ENCODE data around the gene KBTBD6. TPM values are rescaled to one million over a fixed set of nuclear protein-coding genes. Genes with fewer than 3 reads are reported as not detected.
A peak's percentile ranks its signal among the peaks of the same experiment; 100 is the strongest.
"Not testable (repeated sequence)": the region's sequence is repeated elsewhere in the genome, so short reads cannot be mapped to it uniquely, and the experiment has no call there.

KBTBD6 gene
- total RNA-seq, 1 experiment from 2014 or later: 5.1 TPM

DNA sequence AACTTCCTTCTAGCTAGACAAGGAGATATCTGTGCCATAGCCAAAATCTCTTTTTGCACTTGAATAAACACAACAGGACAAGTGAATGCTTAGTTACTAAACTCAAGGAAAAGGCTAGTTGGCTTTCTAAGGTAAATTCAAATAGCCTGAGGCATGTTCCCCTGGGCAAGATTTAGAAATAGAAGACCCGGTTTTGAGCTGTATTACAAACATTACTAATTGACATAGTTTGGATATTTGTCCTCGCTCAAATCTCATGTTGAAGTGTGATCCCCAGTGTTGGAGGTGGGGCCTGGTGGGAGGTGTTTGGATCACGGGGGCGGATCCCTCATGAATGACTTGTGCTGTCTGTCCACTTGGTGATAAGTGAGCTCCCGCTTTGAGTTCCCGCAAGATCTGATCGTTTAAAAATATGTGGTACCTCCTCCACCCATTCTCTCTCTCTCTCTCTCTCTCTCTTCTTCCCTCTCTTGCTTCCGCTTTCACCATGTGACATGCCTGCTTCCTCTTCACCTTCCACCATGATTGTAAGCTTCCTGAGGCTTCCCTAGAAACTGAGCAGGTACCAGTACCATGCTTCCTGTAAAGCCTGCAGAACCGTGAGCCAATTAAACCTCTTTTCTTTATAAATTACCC, 3.9 kb upstream of the KBTBD6 start:
- H3K79me2 ChIP-seq (ENCODE audit: low read length): peaks cover 18% of the 10 kb centered on the region
- peaks cover 44% of the 10 kb centered on the region for H3K4me1 ChIP-seq (ENCODE audit: insufficient read depth, low read length)
- ATAC-seq (no peak), DNase-seq (peak; percentile 13)
- ChIA-PET POLR2A (ENCODE audit: unreplicated experiment) (interaction anchor here (0.5 kb wide), 1 partner anchor 55 kb away, joined by 24 read pairs; no protein-coding TSS in a partner anchor), CTCF (interaction anchor here (1.5 kb wide), 1 partner anchor 82 kb away, joined by 5 read pairs; no protein-coding TSS in a partner anchor)
- no peak for TF ChIP-seq EZH2 (IDR thresholded peaks at IDR 0.05; ENCODE audit: low read length, unreplicated experiment)
- no peak for TF ChIP-seq EZH2phosphoT487 (IDR thresholded peaks at IDR 0.05; ENCODE audit: borderline replicate concordance, low read length)
- TF ChIP-seq, protein P1, sequence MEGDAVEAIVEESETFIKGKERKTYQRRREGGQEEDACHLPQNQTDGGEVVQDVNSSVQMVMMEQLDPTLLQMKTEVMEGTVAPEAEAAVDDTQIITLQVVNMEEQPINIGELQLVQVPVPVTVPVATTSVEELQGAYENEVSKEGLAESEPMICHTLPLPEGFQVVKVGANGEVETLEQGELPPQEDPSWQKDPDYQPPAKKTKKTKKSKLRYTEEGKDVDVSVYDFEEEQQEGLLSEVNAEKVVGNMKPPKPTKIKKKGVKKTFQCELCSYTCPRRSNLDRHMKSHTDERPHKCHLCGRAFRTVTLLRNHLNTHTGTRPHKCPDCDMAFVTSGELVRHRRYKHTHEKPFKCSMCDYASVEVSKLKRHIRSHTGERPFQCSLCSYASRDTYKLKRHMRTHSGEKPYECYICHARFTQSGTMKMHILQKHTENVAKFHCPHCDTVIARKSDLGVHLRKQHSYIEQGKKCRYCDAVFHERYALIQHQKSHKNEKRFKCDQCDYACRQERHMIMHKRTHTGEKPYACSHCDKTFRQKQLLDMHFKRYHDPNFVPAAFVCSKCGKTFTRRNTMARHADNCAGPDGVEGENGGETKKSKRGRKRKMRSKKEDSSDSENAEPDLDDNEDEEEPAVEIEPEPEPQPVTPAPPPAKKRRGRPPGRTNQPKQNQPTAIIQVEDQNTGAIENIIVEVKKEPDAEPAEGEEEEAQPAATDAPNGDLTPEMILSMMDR (conservative IDR thresholded peaks at IDR 0.05; ENCODE audit: low read depth, low read length): no peak
- no peaks in the 10 kb centered on the region for H3K9me2 ChIP-seq (replicated peaks; ENCODE audit: low read length)
- H3K9me3 ChIP-seq (ENCODE audit: low read length): no peaks in the 10 kb centered on the region
- H3K27me3 ChIP-seq (ENCODE audit: low read length): no peaks in the 10 kb centered on the region
- H3F3A ChIP-seq (ENCODE audit: low read length, unreplicated experiment): peaks cover 5% of the 10 kb centered on the region
- H3K9ac ChIP-seq (ENCODE audit: low read length): peak overlapping the region; percentile 69
- BruUV-seq (replicated peaks): no TSS peak
- H3K36me3 ChIP-seq (ENCODE audit: low read depth, low read length): no peaks in the 10 kb centered on the region
- H3K4me3 ChIP-seq (ENCODE audit: low read length): no peak overlapping the region
- peak overlapping the region; percentile 99 for H3K27ac ChIP-seq (ENCODE audit: low read length)
- intact Hi-C loops (cut with micrococcal nuclease): loop anchor here (5.0 to 10.0 kb wide), 2 partner anchors 74 to 178 kb away; partner anchors contain the start of genes NAA16 and WBP4
- no peaks in the 10 kb centered on the region for H4K20me1 ChIP-seq (ENCODE audit: low read length)
- H2AFZ ChIP-seq (ENCODE audit: low read length): no peak overlapping the region
- H3K4me2 ChIP-seq (ENCODE audit: low read length): peak overlapping the region; percentile 80

DNA sequence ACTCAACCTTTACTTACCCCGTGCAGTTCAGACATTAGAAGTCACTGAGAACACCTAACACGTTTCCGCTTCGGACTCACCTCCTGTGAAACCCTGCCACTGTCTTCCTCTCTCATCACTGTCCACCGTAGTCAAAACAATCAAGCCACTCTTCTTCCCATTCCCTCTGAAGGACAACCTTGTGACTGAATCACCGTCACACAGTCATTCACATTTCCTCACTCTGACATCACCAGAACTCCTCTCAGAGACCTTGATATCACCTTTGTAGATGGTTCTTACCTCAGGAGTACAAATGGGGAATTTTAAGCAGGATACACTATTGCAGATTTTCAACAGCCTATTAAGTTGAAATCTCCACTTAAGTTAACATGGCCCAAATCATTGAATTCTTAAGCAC, 1.3 kb upstream of the KBTBD6 start:
- BruUV-seq (replicated peaks): no TSS peak
- POLR2A ChIA-PET (ENCODE audit: unreplicated experiment): no interaction called here

GRCh38 chr13:41131660-41132511, 716 bp downstream of the KBTBD6 start:
- DNase-seq; H3K9me2 ChIP-seq (replicated peaks; ENCODE audit: low read length); H3K9me3 ChIP-seq (ENCODE audit: low read length); H3K36me3 ChIP-seq (ENCODE audit: low read depth, low read length); POLR2A ChIA-PET (ENCODE audit: unreplicated experiment); H3K27me3 ChIP-seq (ENCODE audit: low read length); H3F3A ChIP-seq (ENCODE audit: low read length, unreplicated experiment); H4K20me1 ChIP-seq (ENCODE audit: low read length): not testable (repeated sequence)
- Histone ChIP-seq H3K4me3 (ENCODE audit: low read length) (peak overlapping the region; percentile 85), H3K4me1 (ENCODE audit: insufficient read depth, low read length) (peaks cover 33% of the 10 kb centered on the region), H3K79me2 (ENCODE audit: low read length) (peaks cover 63% of the 10 kb centered on the region), H3K27ac (ENCODE audit: low read length) (peak overlapping the region; percentile 37), H2AFZ (ENCODE audit: low read length) (peak overlapping the region; percentile 84), H3K4me2 (ENCODE audit: low read length) (peak overlapping the region; percentile 87), H3K9ac (ENCODE audit: low read length) (peak overlapping the region; percentile 66)
- TSS peak; percentile 63 for BruUV-seq (replicated peaks)
- intact Hi-C loops (cut with micrococcal nuclease): loop anchor here (1.0 to 10.0 kb wide), 3 partner anchors 57 to 183 kb away; partner anchors contain the start of genes KBTBD7 and NAA16
- CTCF ChIA-PET: interaction anchor here (0.6 kb wide), 1 partner anchor 114 kb away, joined by 3 read pairs; no protein-coding TSS in a partner anchor
- peak; percentile 23 for ATAC-seq

More for the DNA sequence above, 1.3 kb upstream of the KBTBD6 start:
- Histone ChIP-seq H2AFZ (ENCODE audit: low read length) (no peak overlapping the region), H3K9ac (ENCODE audit: low read length) (no peak overlapping the region), H3K4me2 (ENCODE audit: low read length) (peak overlapping the region; percentile 92; the same call in 1 of the 2 replicates), H3K27ac (ENCODE audit: low read length) (no peak overlapping the region), H3K9me2 (replicated peaks; ENCODE audit: low read length) (no peaks in the 10 kb centered on the region), H3K36me3 (ENCODE audit: low read depth, low read length) (no peaks in the 10 kb centered on the region), H4K20me1 (ENCODE audit: low read length) (no peaks in the 10 kb centered on the region), H3K9me3 (ENCODE audit: low read length) (no peaks in the 10 kb centered on the region), H3K4me1 (ENCODE audit: insufficient read depth, low read length) (peaks cover 51% of the 10 kb centered on the region), H3F3A (ENCODE audit: low read length, unreplicated experiment) (peaks cover 5% of the 10 kb centered on the region), H3K4me3 (ENCODE audit: low read length) (0 out of 2 replicates have a peak overlapping the region, but pooled peaks have one; percentile 85), H3K79me2 (ENCODE audit: low read length) (peaks cover 44% of the 10 kb centered on the region), H3K27me3 (ENCODE audit: low read length) (no peaks in the 10 kb centered on the region)
- TF ChIP-seq, protein P1 (conservative IDR thresholded peaks at IDR 0.05; ENCODE audit: low read depth, low read length): no peak
- TF ChIP-seq EZH2phosphoT487 (IDR thresholded peaks at IDR 0.05; ENCODE audit: borderline replicate concordance, low read length) (no peak), EZH2 (IDR thresholded peaks at IDR 0.05; ENCODE audit: low read length, unreplicated experiment) (no peak)
- CTCF ChIA-PET: no interaction called here
- DNase-seq (no peak), ATAC-seq (no peak)
- intact Hi-C loops (cut with micrococcal nuclease): loop anchor here (2.0 to 10.0 kb wide), 2 partner anchors 59 to 181 kb away; partner anchors contain the start of gene NAA16

GRCh38 chr13:41131189-41131588, 1.4 kb downstream of the KBTBD6 start:
- H2AFZ ChIP-seq (ENCODE audit: low read length); POLR2A ChIA-PET (ENCODE audit: unreplicated experiment); H3K36me3 ChIP-seq (ENCODE audit: low read depth, low read length); H4K20me1 ChIP-seq (ENCODE audit: low read length); BruUV-seq (replicated peaks); H3K9me2 ChIP-seq (replicated peaks; ENCODE audit: low read length); ATAC-seq; H3K9ac ChIP-seq (ENCODE audit: low read length); CTCF ChIA-PET; H3F3A ChIP-seq (ENCODE audit: low read length, unreplicated experiment); DNase-seq; H3K27ac ChIP-seq (ENCODE audit: low read length); H3K9me3 ChIP-seq (ENCODE audit: low read length); H3K27me3 ChIP-seq (ENCODE audit: low read length): not testable (repeated sequence)
- peaks cover 63% of the 10 kb centered on the region for H3K79me2 ChIP-seq (ENCODE audit: low read length)
- peak overlapping the region; percentile 87 for H3K4me2 ChIP-seq (ENCODE audit: low read length)
- H3K4me3 ChIP-seq (ENCODE audit: low read length): peak overlapping the region; percentile 53
- H3K4me1 ChIP-seq (ENCODE audit: insufficient read depth, low read length): peaks cover 27% of the 10 kb centered on the region
- intact Hi-C loops (cut with micrococcal nuclease): loop anchor here (10.0 kb wide), 1 partner anchor 184 kb away; the partner anchor contains the start of gene NAA16

Measured in PC-3 (cell line).